HG03460 (cell line): ENCODE data around the gene NT5DC4.

ENCODE experiments used
- ATAC-seq: cut with Tn5 transposase; IDR thresholded peaks from one replicate; pipeline ENCODE4 v1.9.1; 2021; ENCODE audit not compliant: unreplicated experiment

NT5DC4 gene

DNA sequence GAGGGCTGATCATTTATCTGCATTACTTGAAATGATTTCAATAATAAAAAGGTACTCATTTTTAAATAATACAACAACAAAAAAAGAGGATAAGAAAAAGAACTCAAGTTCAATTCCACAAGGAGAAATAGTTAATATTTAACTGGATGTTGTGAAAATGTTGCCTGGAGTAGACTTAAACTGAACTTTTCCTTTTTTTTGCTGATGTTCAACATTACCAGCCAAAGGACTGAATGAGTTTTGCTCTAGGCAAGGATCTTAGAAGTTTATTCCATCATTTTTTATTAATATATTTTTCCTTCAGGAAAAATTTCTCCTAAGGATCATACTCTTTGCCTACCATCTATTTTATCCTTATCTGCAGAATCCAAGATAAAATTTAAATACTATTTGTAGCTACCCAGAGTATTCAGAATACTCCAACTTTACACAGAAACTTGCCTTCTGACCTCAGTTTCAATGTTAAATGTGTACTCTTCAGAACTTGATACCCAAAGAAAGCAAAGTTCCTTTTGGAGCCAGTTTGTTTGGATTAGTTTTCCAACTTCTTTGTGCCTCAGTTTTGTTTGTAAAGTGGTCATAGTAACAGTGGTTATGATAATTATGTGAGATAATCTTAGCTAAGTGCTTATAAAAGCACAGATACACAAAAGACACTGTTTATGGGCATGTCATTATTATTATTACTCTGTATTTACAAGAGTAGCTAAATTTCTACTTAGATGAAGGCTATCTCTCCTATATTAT lies 30.8 kb downstream of the NT5DC4 start:
- no peak for ATAC-seq

DNA sequence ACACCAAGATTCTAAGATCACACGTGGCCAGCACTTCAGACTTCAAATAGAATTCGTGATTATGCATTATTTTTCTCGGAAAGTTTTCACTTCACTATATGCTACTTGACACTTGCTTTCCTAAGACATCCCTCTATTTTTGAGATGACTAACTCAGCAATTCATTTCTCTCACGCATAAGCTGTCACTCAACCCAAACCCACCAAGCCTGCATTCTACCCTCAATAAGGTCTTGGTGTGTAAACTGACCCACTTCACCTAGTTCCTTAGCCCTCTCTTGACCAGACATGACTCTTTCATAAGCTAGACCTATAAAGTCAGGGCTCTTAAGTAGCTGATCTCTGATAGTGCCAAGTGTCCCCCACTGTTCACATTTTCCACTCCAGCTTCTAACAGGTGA lies 31.8 kb downstream of the NT5DC4 start:
- ATAC-seq, result no peak

- ATAC-seq, result no peak
Observed at GRCh38 chr2:112754564-112754963, 33.7 kb downstream of the NT5DC4 start.

- no peak for ATAC-seq
Observed at GRCh38 chr2:112755444-112755843, 34.6 kb downstream of the NT5DC4 start.

- no peak for ATAC-seq
Observed at GRCh38 chr2:112756207-112756606, 35.4 kb downstream of the NT5DC4 start.

DNA sequence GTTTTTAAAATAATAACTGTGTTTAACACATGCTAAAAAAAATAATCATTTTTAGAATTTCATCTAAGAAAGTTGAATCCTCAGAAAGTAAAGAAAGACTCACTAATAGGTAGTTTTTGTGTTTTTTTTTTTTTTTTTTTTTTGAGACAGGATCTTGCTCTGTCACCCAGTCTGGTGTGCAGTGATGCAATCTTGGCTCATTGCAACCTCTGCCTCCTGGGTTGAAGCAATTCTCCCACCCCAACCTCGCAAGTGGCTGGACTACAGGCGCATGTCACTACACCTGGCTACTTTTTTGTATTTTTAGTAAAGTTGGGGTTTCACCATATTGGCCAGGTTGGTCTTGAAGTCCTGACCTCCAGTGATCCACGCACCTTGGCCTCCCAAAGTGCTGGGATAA lies 36.4 kb downstream of the NT5DC4 start:
- ATAC-seq, result no peak

DNA sequence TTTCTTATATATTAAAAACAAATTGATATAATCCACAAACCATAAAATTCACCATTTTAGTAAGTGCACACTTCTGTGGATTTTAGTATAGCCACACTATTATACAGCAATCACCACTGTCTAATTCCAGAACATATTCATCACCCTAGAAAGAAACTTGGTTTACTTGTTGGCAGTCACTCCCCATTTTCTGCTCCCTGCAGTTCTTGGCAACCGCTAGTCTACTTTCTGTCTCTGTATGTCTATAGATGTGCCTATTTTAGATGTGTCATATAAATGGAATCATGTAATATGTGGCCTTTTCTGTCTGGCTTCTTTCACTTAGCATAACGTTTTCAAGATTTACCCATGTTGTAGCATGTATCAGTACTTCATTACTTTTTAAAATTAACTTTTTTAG lies 37.9 kb downstream of the NT5DC4 start:
- no peak for ATAC-seq

DNA sequence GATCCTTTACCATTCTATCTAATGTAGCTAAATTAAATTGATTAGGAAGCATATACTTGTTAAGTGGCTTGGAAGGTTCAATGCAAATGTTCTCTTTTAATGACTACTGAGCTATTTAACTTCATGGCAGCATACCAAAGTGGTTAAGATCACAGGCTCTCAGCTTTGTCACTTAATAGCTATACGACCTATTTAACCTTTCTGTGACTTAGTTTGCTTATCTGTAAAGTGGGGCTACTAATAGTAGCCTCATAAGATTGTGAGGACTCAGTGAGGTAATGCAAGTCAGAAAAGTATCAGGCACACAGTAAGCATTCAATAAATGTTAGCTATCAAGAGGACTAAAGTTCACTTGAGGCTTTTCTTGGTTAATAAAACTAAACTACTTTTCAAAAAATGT lies 39.3 kb downstream of the NT5DC4 start:
- no peak for ATAC-seq

DNA sequence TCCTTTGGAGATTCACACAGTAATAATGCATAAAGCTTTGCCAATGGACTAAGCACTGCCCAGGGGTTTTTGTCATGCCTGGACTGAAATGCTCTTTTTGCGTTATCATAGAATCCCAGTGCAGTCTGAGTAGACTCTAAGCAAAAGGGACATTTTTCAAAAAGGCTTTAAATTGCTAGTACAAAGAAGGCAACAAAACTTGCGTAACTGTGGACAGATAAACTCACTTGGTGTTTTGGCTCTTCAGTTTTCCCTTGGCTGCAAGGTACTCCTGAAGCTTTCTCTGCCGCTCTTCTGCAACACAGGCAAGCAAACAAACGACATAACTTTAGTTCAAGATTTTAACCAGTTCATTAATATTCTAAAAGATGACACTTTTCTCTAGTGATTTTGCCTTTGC lies 41.5 kb downstream of the NT5DC4 start:
- no peak for ATAC-seq

- ATAC-seq, result peak; percentile 93
Observed at GRCh38 chr2:112764071-112765044, 43.5 kb downstream of the NT5DC4 start, which contains the start of gene CKAP2L. Gene CKAP2L, minus strand, starts transcription at chr2:112764609. Its CDS starts 11 bp downstream, at chr2:112764598.

DNA sequence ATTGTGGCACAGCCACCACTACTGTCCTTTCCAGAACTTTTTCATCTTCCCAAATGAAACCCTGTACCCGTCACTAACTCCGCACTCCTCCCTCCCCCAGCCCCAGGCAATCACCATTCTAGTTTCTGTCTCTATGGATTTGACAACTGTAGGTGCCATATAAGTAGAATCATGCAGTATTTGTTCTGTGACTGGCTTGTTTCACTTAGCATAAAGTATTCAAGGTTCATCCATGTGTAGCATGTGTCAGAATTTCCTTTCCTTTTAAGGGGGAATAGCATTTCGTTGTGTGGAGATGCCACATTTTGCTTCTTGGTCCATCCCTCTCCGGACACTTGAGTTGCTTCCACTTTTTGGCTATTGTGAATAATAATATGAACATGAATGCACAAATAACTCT lies 44.4 kb downstream of the NT5DC4 start:
- no peak for ATAC-seq

DNA sequence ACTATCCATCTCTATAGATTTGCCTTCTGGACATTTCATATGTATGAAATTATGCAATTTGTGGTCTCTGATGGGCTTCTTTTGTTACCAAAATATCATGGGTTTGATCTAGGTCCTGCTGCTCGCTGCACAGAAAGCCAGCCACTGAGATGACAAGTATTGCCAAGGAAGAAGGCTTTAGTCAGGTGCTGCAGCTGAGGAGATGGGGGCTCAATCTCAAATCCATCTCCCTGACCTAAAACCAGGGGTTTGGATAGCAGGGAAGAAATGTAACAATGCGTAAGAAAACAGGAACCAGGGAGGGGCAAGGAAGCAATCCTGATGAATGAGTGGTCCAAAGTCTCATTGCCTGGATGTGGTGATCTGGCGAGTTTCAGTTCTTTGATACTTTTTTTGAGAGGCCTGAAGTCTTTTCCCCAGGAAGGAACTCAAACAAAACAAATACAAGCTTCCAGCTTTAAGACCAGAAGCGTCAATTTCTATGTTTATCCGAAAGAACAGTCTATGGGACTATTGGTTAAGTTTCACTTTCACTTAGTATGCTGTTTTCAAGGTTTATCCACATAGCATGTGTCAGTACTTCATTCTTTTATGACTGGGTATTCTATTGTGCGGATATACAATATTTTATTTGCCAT lies 47.0 kb downstream of the NT5DC4 start:
- ATAC-seq, result no peak

DNA sequence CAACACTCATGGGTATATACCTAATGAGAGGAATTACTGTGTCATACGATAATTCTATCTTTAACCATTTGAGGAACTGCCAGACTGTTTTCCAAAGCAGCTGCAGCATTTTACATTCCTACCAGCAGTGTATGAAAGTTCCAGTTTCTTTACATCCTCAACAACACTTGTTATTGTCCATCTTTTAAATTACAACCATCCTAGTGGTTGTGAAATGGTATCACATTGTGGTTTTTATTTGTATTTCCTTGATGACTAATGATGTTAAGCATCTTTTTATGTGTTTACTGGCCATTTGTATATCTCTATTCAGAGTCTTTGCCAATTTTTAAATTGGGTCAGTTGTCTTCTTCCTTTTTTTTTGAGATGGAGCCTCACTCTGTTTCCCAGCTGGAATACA lies 47.6 kb downstream of the NT5DC4 start:
- ATAC-seq, result no peak

GRCh38 chr2:112772322-112772721 lies 51.5 kb downstream of the NT5DC4 start:
- ATAC-seq, result no peak

- ATAC-seq, result no peak
Observed at GRCh38 chr2:112772911-112773475, 52.2 kb downstream of the NT5DC4 start.

- ATAC-seq, result no peak
Observed at GRCh38 chr2:112773556-112773955, 52.7 kb downstream of the NT5DC4 start.

DNA sequence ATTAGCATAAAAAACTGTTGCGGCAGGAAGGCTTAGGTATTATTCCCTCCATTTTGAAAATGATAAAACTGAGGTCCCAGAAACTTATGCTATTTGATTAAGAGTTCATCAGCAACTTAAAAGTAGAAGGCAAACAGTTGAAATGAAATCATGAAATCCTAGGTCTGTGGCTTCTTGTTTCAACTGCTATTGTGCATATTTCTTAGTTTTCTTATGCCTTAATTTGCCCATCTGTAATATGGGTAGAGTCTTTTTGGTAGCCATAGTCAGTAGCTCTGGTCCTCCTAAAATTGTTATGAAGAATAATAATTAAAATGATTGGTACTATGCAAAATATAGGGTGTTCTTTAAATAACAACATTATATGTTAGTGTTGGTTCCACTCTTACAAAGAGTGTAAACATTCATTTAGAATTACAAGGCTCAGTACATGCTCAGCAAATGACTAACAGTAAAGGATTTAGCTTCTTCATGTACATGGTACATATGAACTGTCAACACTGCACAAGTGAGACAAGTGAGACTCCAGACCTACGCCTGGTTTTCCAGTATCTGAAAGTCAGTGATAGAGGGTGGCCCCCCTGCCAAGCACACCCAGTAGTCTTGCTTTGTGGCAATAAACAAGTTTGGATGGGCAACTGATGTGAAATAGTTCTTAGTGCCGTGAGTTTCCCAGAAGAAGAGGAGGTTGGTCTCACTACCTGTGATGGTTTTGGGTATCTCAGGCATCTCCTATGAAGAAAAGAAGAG lies 53.9 kb downstream of the NT5DC4 start:
- no peak for ATAC-seq

GRCh38 chr2:112776113-112776512 lies 55.3 kb downstream of the NT5DC4 start:
- no peak for ATAC-seq

DNA sequence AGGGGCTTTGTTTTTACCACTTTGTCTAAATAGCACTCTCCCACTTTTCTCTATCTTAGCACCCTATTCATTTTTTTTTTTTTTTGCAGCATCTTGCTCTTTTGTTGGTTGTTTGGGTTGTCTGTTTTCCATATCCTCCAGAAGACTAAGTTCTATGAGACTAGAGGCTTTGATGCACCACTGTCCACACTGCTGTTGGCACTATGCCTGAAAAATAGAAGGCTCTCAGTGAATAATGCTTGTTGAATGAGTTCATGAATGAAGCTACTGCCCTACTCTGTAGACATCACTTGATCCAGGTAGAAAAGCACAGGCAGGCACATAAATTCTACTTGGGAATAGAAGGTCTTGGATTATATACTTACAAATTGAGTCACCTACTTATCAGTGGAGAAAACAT lies 56.2 kb downstream of the NT5DC4 start:
- ATAC-seq, result no peak

- no peak for ATAC-seq
Observed at GRCh38 chr2:112779598-112779997, 58.8 kb downstream of the NT5DC4 start.
